H1 (cell line): ENCODE data around the gene UQCC5. TPM values are rescaled to one million over a fixed set of nuclear protein-coding genes. Genes with fewer than 3 reads are reported as not detected.

Experiments
- CTCF ChIA-PET: fragments of 300-600 bp; sonication (Branson Sonifier 250); formaldehyde crosslinking; loops from one replicate; lab custom pipeline; 2021; ENCODE audit not compliant: partially characterized antibody; lab: Charles Lee
- POLR2A ChIA-PET: fragments of 300-600 bp; sonication (Branson Sonifier 250); formaldehyde crosslinking; loops from one replicate; lab custom pipeline; 2021; ENCODE audit warnings: inconsistent platforms; ENCODE audit not compliant: partially characterized antibody; lab: Charles Lee
- DNase-seq, 2 experiments: peaks; one replicate each; pipeline versions ENCODE4 v3.0.0 to v3.0.0-alpha.2; 2010 to 2022; ENCODE audit warnings: low spot score in 2 of 2, low read depth in 1 of 2, mixed read lengths in 1 of 2
- FAIRE-seq: peaks from 2 replicates; lab custom pipeline; 2011; peaks lifted over from hg19 to GRCh38; lab: Jason Lieb, UNC
- H2AFZ ChIP-seq: 2 replicates; pipeline ENCODE4 v1.8.1; 2012; ENCODE audit warnings: low read length, inconsistent platforms
- H2AK5ac ChIP-seq: 2 replicates; pipeline ENCODE4 v1.6.1; 2013; ENCODE audit warnings: low read depth, low read length
- H2BK120ac ChIP-seq: replicated peaks from 2 replicates; pipeline ENCODE3; 2013; ENCODE audit warnings: low read depth, low read length, inconsistent platforms
- H2BK12ac ChIP-seq: 2 replicates; pipeline ENCODE4 v1.6.1; 2013; ENCODE audit warnings: low read depth, low read length
- H2BK15ac ChIP-seq: 2 replicates; pipeline ENCODE4 v1.6.1; 2013; ENCODE audit warnings: low read length
- H2BK20ac ChIP-seq: 2 replicates; pipeline ENCODE4 v1.6.1; 2013; ENCODE audit warnings: low read length
- H2BK5ac ChIP-seq: 2 replicates; pipeline ENCODE4 v1.6.1; 2013; ENCODE audit warnings: low read depth, low read length
- H3K14ac ChIP-seq: 2 replicates; pipeline ENCODE4 v1.6.1; 2013; ENCODE audit warnings: inconsistent platforms; ENCODE audit not compliant: insufficient read length
- H3K18ac ChIP-seq: 2 replicates; pipeline ENCODE4 v1.6.1; 2013; ENCODE audit warnings: low read length; ENCODE audit errors: extremely low read depth
- H3K23ac ChIP-seq: 2 replicates; pipeline ENCODE4 v1.6.1; 2013; ENCODE audit warnings: inconsistent platforms; ENCODE audit not compliant: insufficient read length
- H3K23me2 ChIP-seq: 2 replicates; pipeline ENCODE4 v1.6.1; 2013; ENCODE audit warnings: low read depth, low read length
- H3K27ac ChIP-seq: 2 replicates; pipeline ENCODE4 v1.6.1; 2011; ENCODE audit warnings: low read depth, low read length, inconsistent platforms
- H3K27me3 ChIP-seq, 4 experiments: replicated peaks in 1 of 4; 1 replicate in 1 of 4; 2 replicates in 3 of 4; pipeline versions ENCODE4 v1.6.1 to v1.8.1; 2011 to 2013; ENCODE audit warnings: low read length in 3 of 4, mild to moderate bottlenecking in 3 of 4, inconsistent platforms in 2 of 4, mixed read lengths in 2 of 4, moderate library complexity in 1 of 4; ENCODE audit not compliant: control insufficient read depth in 3 of 4, insufficient read depth in 3 of 4; ENCODE audit errors: extremely low read depth in 1 of 4
- H3K36me3 ChIP-seq, 4 experiments: 2 replicates each; pipeline versions ENCODE4 v1.6.1 to v1.8.1; 2011 to 2013; ENCODE audit warnings: mild to moderate bottlenecking in 4 of 4, low read length in 3 of 4, moderate library complexity in 2 of 4, control low read depth in 1 of 4, inconsistent platforms in 1 of 4; ENCODE audit not compliant: insufficient read depth in 4 of 4, control insufficient read depth in 2 of 4
- H3K4ac ChIP-seq: replicated peaks from 2 replicates; pipeline ENCODE3; 2013; ENCODE audit warnings: low read length, low read depth, mixed read lengths, inconsistent platforms; ENCODE audit not compliant: insufficient read length
- H3K4me1 ChIP-seq, 4 experiments: replicated peaks in 1 of 4; 1 replicate in 1 of 4; 2 replicates in 3 of 4; pipeline versions ENCODE4 v1.6.1 to v1.8.1; 2011 to 2013; ENCODE audit warnings: low read length in 3 of 4, inconsistent platforms in 2 of 4, mixed read lengths in 1 of 4; ENCODE audit not compliant: insufficient read depth in 4 of 4, control insufficient read depth in 3 of 4
- H3K4me2 ChIP-seq, 2 experiments: 2 replicates each; pipeline versions ENCODE4 v1.6.1 to v1.8.1; 2011 to 2013; ENCODE audit warnings: low read depth in 2 of 2, low read length in 2 of 2, control low read depth in 1 of 2, inconsistent platforms in 1 of 2, mild to moderate bottlenecking in 1 of 2; ENCODE audit not compliant: insufficient read depth in 1 of 2
- H3K4me3 ChIP-seq, 4 experiments: fragments of 200-600, 300-600 bp in 1 of 4; sonication (generic), shearing (Covaris generic), sonication (Bioruptor Twin) in 1 of 4; 2 replicates each; pipeline versions ENCODE4 v1.5.1 to v1.8.1; 2011 to 2016; ENCODE audit warnings: low read length in 4 of 4, low read depth in 3 of 4, control low read depth in 2 of 4, inconsistent platforms in 2 of 4, mild to moderate bottlenecking in 2 of 4, mixed read lengths in 1 of 4, moderate library complexity in 1 of 4; ENCODE audit not compliant: insufficient read depth in 2 of 4; ENCODE audit errors: extremely low read depth in 1 of 4
- H3K56ac ChIP-seq: replicated peaks from 2 replicates; pipeline ENCODE3; 2013; ENCODE audit warnings: low read depth, mild to moderate bottlenecking, mixed read lengths, low read length, inconsistent platforms; ENCODE audit not compliant: insufficient read length
- H3K79me1 ChIP-seq: 2 replicates; pipeline ENCODE4 v1.6.1; 2013; ENCODE audit warnings: low read depth, low read length, control low read depth
- H3K79me2 ChIP-seq, 2 experiments: 2 replicates each; pipeline versions ENCODE4 v1.6.1 to v1.8.1; 2012 to 2013; ENCODE audit warnings: low read length in 2 of 2, mild to moderate bottlenecking in 2 of 2, inconsistent platforms in 1 of 2; ENCODE audit not compliant: insufficient read depth in 2 of 2, control insufficient read depth in 1 of 2
- H3K9ac ChIP-seq, 4 experiments: replicated peaks in 1 of 4; 1 replicate in 1 of 4; 2 replicates in 3 of 4; pipeline versions ENCODE4 v1.6.1 to v1.8.1; 2011 to 2013; ENCODE audit warnings: low read depth in 3 of 4, low read length in 3 of 4, control low read depth in 2 of 4, mild to moderate bottlenecking in 2 of 4, moderate library complexity in 2 of 4, inconsistent platforms in 1 of 4; ENCODE audit errors: extremely low read depth in 1 of 4
- H3K9me3 ChIP-seq, 2 experiments: 2 replicates each; pipeline versions ENCODE4 v1.6.1 to v1.8.1; 2012 to 2013; ENCODE audit warnings: mild to moderate bottlenecking in 2 of 2, moderate library complexity in 2 of 2, control low read depth in 1 of 2, inconsistent platforms in 1 of 2, low read depth in 1 of 2, low read length in 1 of 2, mixed read lengths in 1 of 2; ENCODE audit not compliant: insufficient read depth in 2 of 2
- H4K20me1 ChIP-seq, 2 experiments: replicated peaks in 1 of 2; 2 replicates each; pipeline versions ENCODE3 to v1.8.1; 2011 to 2013; ENCODE audit warnings: inconsistent platforms in 2 of 2, low read length in 2 of 2, mild to moderate bottlenecking in 1 of 2; ENCODE audit not compliant: insufficient read depth in 2 of 2, control insufficient read depth in 1 of 2
- H4K5ac ChIP-seq: 2 replicates; pipeline ENCODE4 v1.6.1; 2013; ENCODE audit warnings: low read length, low read depth, mixed read lengths, inconsistent platforms; ENCODE audit not compliant: insufficient read length
- H4K8ac ChIP-seq: 2 replicates; pipeline ENCODE4 v1.8.0; 2013; ENCODE audit warnings: mild to moderate bottlenecking, moderate library complexity, low read length, inconsistent platforms; ENCODE audit not compliant: insufficient read depth; ENCODE audit errors: extremely low read depth
- H4K91ac ChIP-seq: replicated peaks from 2 replicates; pipeline ENCODE3; 2013; ENCODE audit warnings: low read length, mixed read lengths, inconsistent platforms; ENCODE audit not compliant: insufficient read length
- ASH2L ChIP-seq: fragments of 200-600, 300-600 bp; sonication (generic); IDR thresholded peaks from one replicate; pipeline ENCODE4 v1.7.1; 2017; ENCODE audit warnings: low read length
- ATF2 ChIP-seq: IDR thresholded peaks from 2 replicates; pipeline ENCODE4 v1.6.1; 2012; ENCODE audit warnings: low read length, inconsistent platforms
- CBX8 ChIP-seq: fragments of 300-800, 300-1000 bp; sonication (generic); IDR thresholded peaks from 2 replicates; pipeline ENCODE4 v1.7.1; 2016; ENCODE audit warnings: low read depth, low read length, borderline replicate concordance
- CHD1 ChIP-seq: IDR thresholded peaks from 2 replicates; pipeline ENCODE4 v1.6.1; 2012; ENCODE audit warnings: low read depth, low read length, improper control_type of control experiment
- EGR1 ChIP-seq: IDR thresholded peaks from 2 replicates; pipeline ENCODE4 v1.6.1; 2011; ENCODE audit warnings: low read depth, low read length, borderline replicate concordance
- GABPA ChIP-seq: IDR thresholded peaks from 2 replicates; pipeline ENCODE4 v1.6.1; 2011; ENCODE audit warnings: mild to moderate bottlenecking, low read length, moderate library complexity, borderline replicate concordance; ENCODE audit not compliant: insufficient read depth
- HDAC2 ChIP-seq, 2 experiments: fragments of 300-600 bp in 1 of 2; sonication (generic) in 1 of 2; IDR thresholded peaks; 2 replicates each; pipeline ENCODE4 v1.6.1; 2011 to 2012; ENCODE audit warnings: low read depth in 2 of 2, low read length in 2 of 2, mild to moderate bottlenecking in 2 of 2, moderate library complexity in 2 of 2, borderline replicate concordance in 1 of 2, inconsistent platforms in 1 of 2
- JUN ChIP-seq: IDR thresholded peaks from 2 replicates; pipeline ENCODE4 v1.6.1; 2011; ENCODE audit warnings: low read depth, mild to moderate bottlenecking, improper control_type of control experiment, low read length
- POLR2AphosphoS5 ChIP-seq: IDR thresholded peaks from 2 replicates; pipeline ENCODE4 v1.6.1; 2011; ENCODE audit warnings: low read depth, low read length
- RAD21 ChIP-seq, 2 experiments: IDR thresholded peaks in 1 of 2; conservative IDR thresholded peaks in 1 of 2; 2 replicates each; pipeline ENCODE4 v1.6.1; 2011; ENCODE audit warnings: low read depth in 2 of 2, low read length in 2 of 2, improper control_type of control experiment in 1 of 2, inconsistent platforms in 1 of 2, mild to moderate bottlenecking in 1 of 2, moderate library complexity in 1 of 2
- WGBS, 2 experiments: shearing (Covaris generic) in 1 of 2; methylation state at CpG; one replicate each; pipeline versions ENCODE4 v1.1.6 to v1.1.7; 2013 to 2015; ENCODE audit warnings: low lambda C conversion rate in 2 of 2, mixed read lengths in 2 of 2, inconsistent platforms in 1 of 2, low coverage in 1 of 2, missing lambda C conversion rate in 1 of 2; ENCODE audit not compliant: insufficient replicate concordance in 2 of 2, insufficient coverage in 1 of 2, insufficient read length in 1 of 2; ENCODE audit errors: extremely low coverage in 1 of 2, missing lambda C conversion rate in 1 of 2; 5-methylcytosine and 5-hydroxymethylcytosine counted together
- polyA plus RNA-seq, 7 experiments: library from polyadenylated mRNA; depleted of rRNA in 3 of 7; stranded (reverse) in 5 of 7; unstranded in 2 of 7; fragments of >200 nt in 5 of 7; fragments of 200-250 nt in 2 of 7; gene quantifications; 1 replicate in 5 of 7; 2 replicates in 1 of 7; 4 replicates in 1 of 7; pipeline versions ENCODE4 v1.2.1 to v1.2.3, GENCODE V29; 2011 to 2013; ENCODE audit warnings: missing spikeins in 2 of 7, mixed read lengths in 2 of 7
- total RNA-seq: library from RNA; stranded (reverse); fragmentation: NEBNext Ultra II Directional; extraction: Animal tissue kit (Norgen Biotek cat#: 25700); gene quantifications from 2 replicates; pipeline ENCODE4 v1.2.1, GENCODE V29; 2021

Gene UQCC5
- total and polyA plus RNA-seq, 2 of the 8 experiments (the other 6 are each of a cell fraction or from before 2014, with no cell fraction given) = 35.0 to 37.7 TPM

- Histone ChIP-seq H4K8ac (no peak overlapping the region), H3K18ac (no peak overlapping the region), H3K9ac (no peak overlapping the region), H3K23ac (no peak overlapping the region), H3K4ac (no peak overlapping the region), H3K27me3 (no peaks in the 10 kb centered on the region), H4K20me1 (peaks cover 0 to under 1% of the 10 kb centered on the region in 2 experiments), H3K14ac (no peak overlapping the region), H4K91ac (no peak overlapping the region), H2AK5ac (no peak overlapping the region), H3K27ac (no peak overlapping the region), H3K4me2 (no peak overlapping the region), H3K56ac (no peak overlapping the region), H3K79me2 (no peaks in the 10 kb centered on the region), H2AFZ (no peak overlapping the region), H4K5ac (no peak overlapping the region), H3K4me1 (no peaks in the 10 kb centered on the region), H2BK15ac (no peak overlapping the region), H2BK20ac (no peak overlapping the region), H3K9me3 (no peaks in the 10 kb centered on the region), H3K4me3 (no peak overlapping the region), H2BK5ac (no peak overlapping the region), H3K79me1 (peaks cover 2% of the 10 kb centered on the region), H2BK12ac (no peak overlapping the region), H3K23me2 (no peaks in the 10 kb centered on the region), H3K36me3 (peaks cover 4 to 37% (median 8%) of the 10 kb centered on the region in 4 experiments; a peak in 7 of 8 replicates), H2BK120ac (no peak overlapping the region)
- CTCF ChIA-PET = interaction anchor here (0.8 to 2.9 kb wide), 4 partner anchors 10 to 81 kb away, joined by 3 to 17 read pairs (median 4); no protein-coding TSS in a partner anchor
- no peak for DNase-seq
- POLR2A ChIA-PET = no interaction called here
- WGBS, 2 experiments = 86% methylated on average over 3 of the region's 3 CpGs; no CpG with 5 or more reads in 1 of the 2 experiments
- FAIRE-seq = no peak
- TF ChIP-seq CBX8 (no peak), EGR1 (no peak), ASH2L (no peak), JUN (no peak), POLR2AphosphoS5 (no peak), RAD21 (IDR thresholded peaks at IDR 0.05 in 1 of 2, conservative IDR thresholded peaks at IDR 0.05 in 1 of 2; ENCODE audit: low read depth in 2 of 2, low read length in 2 of 2) (no peak), GABPA (no peak), CHD1 (no peak), HDAC2 (IDR thresholded peaks at IDR 0.05; ENCODE audit: borderline replicate concordance in 1 of 2, low read depth in 2 of 2, low read length in 2 of 2) (no peak), ATF2 (no peak)
Measured at GRCh38 chr3:52552089-52552488, 15.7 kb downstream of the UQCC5 start.
